IPS-18a (cell line): ENCODE measurements around the gene MRPS7.
"Not testable (repeated sequence)": the region's sequence is repeated elsewhere in the genome, so short reads cannot be mapped to it uniquely, and the experiment has no call there.

Experiments
- H3K27ac ChIP-seq: one replicate; pipeline ENCODE4 v1.5.1; 2013; ENCODE audit warnings: low read length
- H3K27me3 ChIP-seq: one replicate; pipeline ENCODE4 v1.6.1; 2013; ENCODE audit warnings: mild to moderate bottlenecking, low read length; ENCODE audit not compliant: control insufficient read depth, insufficient read depth
- H3K36me3 ChIP-seq: one replicate; pipeline ENCODE4 v1.6.1; 2013; ENCODE audit warnings: low read depth, low read length; ENCODE audit not compliant: control insufficient read depth
- H3K4me1 ChIP-seq: one replicate; pipeline ENCODE4 v1.6.1; 2013; ENCODE audit warnings: low read depth, low read length; ENCODE audit not compliant: control insufficient read depth
- H3K4me3 ChIP-seq: one replicate; pipeline ENCODE4 v1.5.1; 2013; ENCODE audit warnings: low read length
- H3K9ac ChIP-seq: one replicate; pipeline ENCODE4 v1.6.1; 2013; ENCODE audit warnings: mild to moderate bottlenecking, low read length, moderate library complexity
- H3K9me3 ChIP-seq: one replicate; pipeline ENCODE4 v1.6.1; 2013; ENCODE audit warnings: low read depth, low read length; ENCODE audit not compliant: control insufficient read depth

Gene MRPS7

DNA sequence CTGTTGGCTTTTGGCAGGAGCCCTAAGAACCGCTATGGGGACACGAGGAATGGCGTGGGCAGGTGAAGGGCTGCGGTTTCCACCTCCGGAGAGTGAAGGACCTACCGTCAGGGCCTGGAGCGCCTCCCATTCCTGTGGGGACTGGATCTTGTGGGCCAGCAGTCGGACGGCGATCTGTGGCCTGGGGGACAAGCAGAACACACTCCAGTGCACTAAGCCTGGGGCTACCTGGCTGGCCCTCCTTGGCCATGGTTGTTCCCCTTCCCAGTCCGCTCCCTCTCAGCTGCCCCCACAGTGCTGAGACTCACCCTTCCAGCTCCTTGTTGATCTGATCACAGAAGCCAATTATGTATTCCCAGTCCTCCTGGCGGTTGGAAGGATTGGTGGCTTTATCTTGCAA, 15.3 kb upstream of the MRPS7 start:
- peaks cover 36% of the 10 kb centered on the region for H3K36me3 ChIP-seq
- H3K9ac ChIP-seq: no peak overlapping the region
- no peak overlapping the region for H3K4me3 ChIP-seq
- H3K27ac ChIP-seq: no peak overlapping the region
- H3K9me3 ChIP-seq: no peaks in the 10 kb centered on the region
- H3K4me1 ChIP-seq: no peaks in the 10 kb centered on the region
- H3K27me3 ChIP-seq: no peaks in the 10 kb centered on the region

DNA sequence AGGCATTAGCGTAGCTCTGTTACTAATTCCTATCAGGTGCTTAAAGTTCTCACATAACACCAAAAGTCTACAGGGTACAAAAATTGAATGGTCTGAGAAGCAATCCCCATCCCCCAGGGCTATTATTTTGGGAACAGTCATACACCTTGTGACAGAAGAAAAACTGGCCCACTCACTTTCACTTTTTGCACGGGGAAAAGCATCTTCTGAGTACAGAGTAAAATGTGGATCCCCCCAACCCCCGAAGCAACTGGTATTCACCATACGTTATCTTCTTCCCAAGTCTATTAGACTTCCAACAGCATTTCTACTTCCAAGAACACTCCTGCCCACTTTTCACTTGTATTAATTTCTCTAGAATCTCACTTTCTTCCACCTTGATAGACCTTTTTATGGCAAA, 12.1 kb upstream of the MRPS7 start:
- Histone ChIP-seq H3K27me3 (no peaks in the 10 kb centered on the region), H3K9ac (no peak overlapping the region), H3K36me3 (peaks cover 10% of the 10 kb centered on the region), H3K4me3 (no peak overlapping the region), H3K27ac (no peak overlapping the region), H3K9me3 (no peaks in the 10 kb centered on the region), H3K4me1 (no peaks in the 10 kb centered on the region)

DNA sequence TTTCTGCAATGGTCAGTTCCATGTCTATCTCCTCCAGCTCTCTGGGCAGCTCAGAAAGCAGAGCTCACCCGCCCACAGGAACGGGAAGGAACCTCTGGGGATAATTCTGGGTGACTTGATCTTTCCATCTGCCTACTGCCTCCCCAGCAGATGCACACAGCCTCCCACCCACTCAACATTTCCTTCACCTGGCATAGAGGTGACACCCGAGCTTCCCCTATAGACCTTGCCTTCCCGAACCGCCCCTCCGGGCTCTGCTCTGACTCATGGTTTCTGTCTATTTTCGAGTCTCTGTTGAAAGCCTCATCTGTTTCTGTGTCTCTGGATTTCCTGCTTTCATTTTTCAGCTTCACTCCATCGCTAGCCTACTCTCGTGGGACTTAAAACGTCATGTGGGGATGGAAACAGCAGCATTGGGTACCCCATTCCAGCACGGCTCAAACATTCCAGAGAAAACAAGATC, 11.6 kb upstream of the MRPS7 start:
- Histone ChIP-seq H3K9me3 (no peaks in the 10 kb centered on the region), H3K9ac (no peak overlapping the region), H3K36me3 (peaks cover 10% of the 10 kb centered on the region), H3K27ac (no peak overlapping the region), H3K27me3 (no peaks in the 10 kb centered on the region), H3K4me3 (no peak overlapping the region), H3K4me1 (no peaks in the 10 kb centered on the region)

DNA sequence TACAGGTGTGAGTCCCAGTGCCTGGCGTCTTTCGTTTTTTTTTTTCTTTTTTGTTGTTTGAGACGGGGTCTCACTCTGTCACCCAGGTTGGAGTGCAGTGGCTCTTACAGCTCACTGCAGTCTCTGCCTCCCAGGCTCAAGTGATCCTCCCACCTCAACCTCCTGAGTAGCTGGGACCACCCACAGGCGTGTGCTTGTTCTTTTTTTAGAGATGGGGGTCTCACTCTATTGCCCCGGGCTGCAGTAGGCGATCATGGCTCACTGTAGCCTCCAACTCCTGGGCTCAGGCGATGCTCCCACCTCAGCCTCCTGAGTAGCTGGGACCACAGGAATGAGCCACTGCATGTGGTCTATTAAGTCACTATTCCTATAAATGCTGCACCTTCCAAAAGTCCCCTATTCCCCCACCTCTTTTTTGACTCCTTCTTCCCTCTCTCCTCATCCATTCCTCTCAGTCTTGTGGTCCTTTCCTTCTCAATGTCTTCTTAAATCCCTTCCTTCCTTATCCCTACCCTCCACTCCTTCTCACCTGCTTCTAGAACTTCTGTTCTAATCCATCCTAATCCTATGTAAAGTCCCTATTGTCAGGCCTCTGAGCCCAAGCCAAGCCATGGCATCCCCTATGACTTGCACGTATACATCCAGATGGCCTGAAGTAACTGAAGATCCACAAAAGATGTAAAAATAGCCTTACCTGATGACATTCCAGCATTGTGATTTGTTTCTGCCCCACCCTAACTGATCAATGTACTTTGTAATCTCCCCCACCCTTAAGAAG, 9.5 kb upstream of the MRPS7 start:
- H3K27me3 ChIP-seq: no peaks in the 10 kb centered on the region
- H3K36me3 ChIP-seq: no peaks in the 10 kb centered on the region
- no peak overlapping the region for H3K9ac ChIP-seq
- no peak overlapping the region for H3K27ac ChIP-seq
- no peaks in the 10 kb centered on the region for H3K9me3 ChIP-seq
- H3K4me1 ChIP-seq: no peaks in the 10 kb centered on the region
- H3K4me3 ChIP-seq: no peak overlapping the region

DNA sequence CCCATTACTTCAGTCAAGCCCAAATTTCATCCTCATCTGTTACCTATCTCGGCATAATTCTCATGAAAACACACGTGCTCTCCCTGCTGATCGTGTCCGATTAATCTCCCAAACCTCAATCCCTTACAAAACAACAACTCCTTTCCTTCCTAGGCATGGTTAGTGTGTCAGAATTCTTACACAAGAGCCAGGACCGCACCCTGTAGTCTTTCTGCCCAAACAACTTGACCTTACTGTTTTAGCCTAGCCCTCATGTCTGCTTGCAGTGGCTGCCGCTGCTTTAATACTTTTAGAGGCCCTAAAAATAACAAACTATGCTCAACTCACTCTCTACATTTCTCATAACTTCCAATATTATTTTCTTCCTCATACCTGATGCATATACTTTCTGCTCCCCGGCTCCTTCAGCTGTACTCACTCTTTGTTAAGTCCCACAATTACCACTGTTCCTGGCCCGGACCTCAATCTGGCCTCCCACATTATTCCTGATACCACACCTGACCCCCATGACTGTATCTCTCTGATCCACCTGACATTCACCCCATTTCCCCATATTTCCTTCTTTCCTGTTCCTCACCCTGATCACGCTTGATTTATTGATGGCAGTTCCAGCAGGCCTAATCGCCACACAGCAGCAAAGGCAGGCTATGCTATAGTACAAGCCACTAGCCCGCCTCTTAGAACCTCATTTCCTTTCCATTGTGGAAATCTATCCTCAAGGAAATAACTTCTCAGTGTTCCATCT, 5.6 kb upstream of the MRPS7 start:
- not testable (repeated sequence) for H3K27ac ChIP-seq, H3K4me3 ChIP-seq, H3K9me3 ChIP-seq, H3K9ac ChIP-seq, H3K27me3 ChIP-seq, H3K4me1 ChIP-seq, H3K36me3 ChIP-seq

DNA sequence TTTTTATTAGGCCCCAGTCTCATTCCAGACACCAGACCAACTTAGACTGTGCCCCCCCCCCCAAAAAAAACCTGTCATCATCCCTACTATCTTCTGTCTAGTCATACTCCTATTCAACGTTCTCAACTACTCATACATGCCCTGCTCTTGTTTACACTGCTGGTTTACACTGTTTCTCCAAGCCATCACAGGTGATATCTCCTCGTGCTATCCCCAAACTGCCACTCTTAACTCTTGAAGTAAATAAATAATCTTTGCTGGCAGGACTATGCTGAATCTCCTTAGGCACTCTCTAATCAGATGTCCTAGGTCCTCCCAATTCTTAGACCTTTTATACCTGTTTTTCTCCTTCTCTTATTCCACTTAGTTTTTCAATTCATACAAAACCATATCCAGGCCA, 4.5 kb upstream of the MRPS7 start:
- H3K9ac ChIP-seq, H3K27ac ChIP-seq, H3K36me3 ChIP-seq, H3K9me3 ChIP-seq, H3K4me3 ChIP-seq, H3K27me3 ChIP-seq, H3K4me1 ChIP-seq: not testable (repeated sequence)

DNA sequence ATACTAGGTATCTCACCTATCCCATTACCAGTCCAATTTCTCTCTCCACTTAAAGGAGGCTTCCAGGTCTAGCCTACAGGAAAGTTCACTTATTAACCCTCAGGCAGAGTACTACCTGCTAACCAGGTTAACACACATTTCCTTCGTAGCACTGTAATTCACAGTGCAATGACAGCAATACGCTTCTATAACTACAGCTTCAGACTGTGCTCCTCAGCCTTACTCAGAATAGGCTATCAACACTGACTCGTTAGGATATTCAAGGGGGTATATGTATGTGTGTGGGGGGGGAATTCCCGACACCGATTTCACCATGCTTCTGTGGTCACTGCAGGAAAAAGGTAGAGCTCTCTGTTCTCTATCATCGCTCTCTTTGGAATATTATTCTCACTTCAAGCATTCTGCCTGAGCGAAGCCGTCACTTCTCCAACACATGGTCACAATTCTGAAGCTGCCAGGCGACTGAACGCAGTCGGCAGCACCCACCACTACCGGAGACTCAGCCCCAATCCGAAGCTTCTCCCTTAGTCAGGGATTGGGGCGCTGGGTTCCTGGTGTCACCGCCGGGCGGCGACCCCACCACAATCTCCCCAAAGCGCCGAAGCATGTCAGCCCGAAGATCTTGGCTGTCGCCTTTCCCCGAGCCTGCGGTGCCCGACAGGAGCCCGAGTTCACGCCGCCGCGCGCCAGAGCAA, 891 bp upstream of the MRPS7 start:
- H3K4me1 ChIP-seq: no peaks in the 10 kb centered on the region
- H3K36me3 ChIP-seq: peaks cover 24% of the 10 kb centered on the region
- peak overlapping the region; percentile 95 for H3K9ac ChIP-seq
- no peaks in the 10 kb centered on the region for H3K9me3 ChIP-seq
- H3K27me3 ChIP-seq: no peaks in the 10 kb centered on the region
- no peak overlapping the region for H3K27ac ChIP-seq
- peak overlapping the region; percentile 88 for H3K4me3 ChIP-seq

DNA sequence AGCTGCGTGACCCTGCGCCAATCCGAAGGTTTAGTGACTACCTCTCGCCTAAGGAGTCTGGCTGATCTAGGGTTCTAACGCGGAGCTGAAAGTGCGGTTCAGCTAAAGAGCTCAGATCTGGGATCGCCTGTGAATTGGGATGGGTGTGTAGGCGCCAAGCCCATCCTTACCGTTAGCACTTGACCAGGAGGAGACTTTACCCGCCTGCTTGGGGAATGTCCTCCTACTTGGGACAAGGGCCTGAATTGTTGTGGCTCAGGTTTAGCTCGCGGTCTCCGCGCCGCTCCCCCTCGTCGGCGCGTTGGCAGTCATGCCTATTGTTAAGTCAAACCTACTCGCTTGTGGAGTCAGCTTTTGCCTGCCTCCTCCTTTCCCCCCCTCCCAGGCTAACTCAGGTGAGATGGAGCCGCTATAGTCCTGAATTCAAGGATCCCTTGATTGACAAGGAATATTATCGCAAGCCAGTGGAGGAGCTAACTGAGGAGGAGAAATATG, 480 bp downstream of the MRPS7 start:
- H3K4me3 ChIP-seq: peak overlapping the region; percentile 88
- H3K9me3 ChIP-seq: no peaks in the 10 kb centered on the region
- no peaks in the 10 kb centered on the region for H3K27me3 ChIP-seq
- peaks cover 33% of the 10 kb centered on the region for H3K36me3 ChIP-seq
- H3K27ac ChIP-seq: peak overlapping the region; percentile 96
- H3K9ac ChIP-seq: peak overlapping the region; percentile 95
- no peaks in the 10 kb centered on the region for H3K4me1 ChIP-seq

DNA sequence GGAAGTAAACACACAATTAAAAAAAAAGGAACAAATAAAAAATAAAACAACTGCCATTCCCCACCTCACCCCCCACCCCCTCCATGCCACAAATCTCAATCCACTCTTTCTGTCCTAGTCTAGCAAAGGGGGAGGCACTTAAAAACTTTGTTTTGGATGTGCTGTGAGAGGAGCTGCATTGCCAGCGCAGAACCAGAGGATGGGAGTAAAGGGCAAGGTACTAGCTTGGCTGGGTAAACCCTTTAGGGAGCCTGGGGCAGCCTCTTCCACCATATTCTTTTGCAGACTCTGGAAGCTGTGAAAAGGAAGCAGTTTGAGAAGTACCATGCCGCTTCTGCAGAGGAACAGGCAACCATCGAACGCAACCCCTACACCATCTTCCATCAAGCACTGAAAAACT, 1.4 kb downstream of the MRPS7 start:
- no peaks in the 10 kb centered on the region for H3K27me3 ChIP-seq
- no peak overlapping the region for H3K9ac ChIP-seq
- H3K36me3 ChIP-seq: peaks cover 33% of the 10 kb centered on the region
- no peak overlapping the region for H3K27ac ChIP-seq
- no peaks in the 10 kb centered on the region for H3K9me3 ChIP-seq
- peak overlapping the region; percentile 88 for H3K4me3 ChIP-seq
- peaks cover 3% of the 10 kb centered on the region for H3K4me1 ChIP-seq

DNA sequence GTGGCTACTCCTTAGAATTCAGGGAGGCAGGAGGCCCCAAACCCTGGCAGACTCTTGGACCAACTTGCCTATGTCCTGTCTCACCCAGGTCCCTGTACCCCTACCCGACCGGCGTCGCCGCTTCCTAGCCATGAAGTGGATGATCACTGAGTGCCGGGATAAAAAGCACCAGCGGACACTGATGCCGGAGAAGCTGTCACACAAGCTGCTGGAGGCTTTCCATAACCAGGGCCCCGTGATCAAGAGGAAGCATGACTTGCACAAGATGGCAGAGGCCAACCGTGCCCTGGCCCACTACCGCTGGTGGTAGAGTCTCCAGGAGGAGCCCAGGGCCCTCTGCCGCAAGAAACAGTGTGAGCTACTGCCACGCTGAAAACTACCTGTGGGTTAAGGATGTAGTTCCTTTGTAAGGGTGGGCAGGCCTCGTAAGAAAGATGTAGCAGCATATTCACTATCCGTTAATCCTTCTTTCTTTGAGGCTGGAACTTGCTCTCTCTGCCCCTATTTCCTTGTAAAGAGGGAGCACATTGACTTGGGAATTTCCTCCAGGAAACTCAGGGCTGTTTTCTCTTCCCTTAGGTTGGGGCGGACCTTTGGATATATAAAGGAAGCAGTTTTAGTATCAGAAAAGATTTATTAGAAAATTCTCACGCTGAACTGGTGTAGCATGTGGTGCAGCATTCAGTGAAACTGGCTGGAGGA, 4.1 kb downstream of the MRPS7 start:
- no peak overlapping the region for H3K4me3 ChIP-seq
- H3K9ac ChIP-seq: no peak overlapping the region
- H3K36me3 ChIP-seq: peaks cover 33% of the 10 kb centered on the region
- no peak overlapping the region for H3K27ac ChIP-seq
- H3K27me3 ChIP-seq: peaks cover 4% of the 10 kb centered on the region
- H3K9me3 ChIP-seq: no peaks in the 10 kb centered on the region
- peaks cover 7% of the 10 kb centered on the region for H3K4me1 ChIP-seq
